Activated T-cell treated with anti-CD3 and anti-CD28 coated beads, Interleukin-2, amount 50 U/mL, for 48 hours (primary cell): ENCODE results near the gene USP3.
"Not testable (repeated sequence)": the region's sequence is repeated elsewhere in the genome, so short reads cannot be mapped to it uniquely, and the experiment has no call there.

Experiments used
- DNase-seq, 2 experiments: peaks; one replicate each; pipeline ENCODE4 v3.0.0-alpha.2; 2020

The USP3 gene

GRCh38 chr15:63617147-63617546 is 112.8 kb downstream of the USP3 start:
- not testable (repeated sequence) for DNase-seq

DNA sequence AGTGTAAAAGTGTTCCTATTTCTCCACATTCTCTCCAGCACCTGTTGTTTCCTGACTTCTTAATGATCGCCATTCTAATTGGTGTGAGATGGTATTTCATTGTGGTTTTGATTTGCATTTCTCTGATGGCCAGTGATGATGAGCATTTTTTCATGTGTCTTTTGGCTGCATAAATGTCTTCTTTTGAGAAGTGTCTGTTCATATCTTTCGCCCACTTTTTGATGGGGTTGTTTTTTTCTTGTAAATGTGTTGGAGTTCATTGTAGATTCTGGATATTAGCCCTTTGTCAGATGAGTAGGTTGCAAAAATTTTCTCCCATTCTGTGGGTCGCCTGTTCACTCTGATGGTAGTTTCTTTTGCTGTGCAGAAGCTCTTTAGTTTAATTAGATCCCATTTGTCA is 113.2 kb downstream of the USP3 start:
- not testable (repeated sequence) for DNase-seq

DNA sequence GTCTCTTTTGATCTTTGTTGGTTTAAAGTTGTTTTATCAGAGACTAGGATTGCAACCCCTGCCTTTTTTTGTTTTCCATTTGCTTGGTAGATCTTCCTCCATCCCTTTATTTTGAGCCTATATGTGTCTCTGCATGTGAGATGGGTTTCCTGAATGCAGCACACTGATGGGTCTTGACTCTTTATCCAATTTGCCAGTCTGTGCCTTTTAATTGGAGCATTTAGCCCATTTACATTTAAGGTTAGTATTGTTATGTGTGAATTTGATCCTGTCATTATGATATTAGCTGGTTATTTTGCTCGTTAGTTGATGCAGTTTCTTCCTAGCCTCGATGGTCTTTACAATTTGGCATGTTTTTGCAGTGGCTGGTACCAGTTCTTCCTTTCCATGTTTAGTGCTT is 116.4 kb downstream of the USP3 start:
- DNase-seq: not testable (repeated sequence)

- DNase-seq: no peak
Measured at GRCh38 chr15:63623232-63623969, 119.0 kb downstream of the USP3 start.

DNA sequence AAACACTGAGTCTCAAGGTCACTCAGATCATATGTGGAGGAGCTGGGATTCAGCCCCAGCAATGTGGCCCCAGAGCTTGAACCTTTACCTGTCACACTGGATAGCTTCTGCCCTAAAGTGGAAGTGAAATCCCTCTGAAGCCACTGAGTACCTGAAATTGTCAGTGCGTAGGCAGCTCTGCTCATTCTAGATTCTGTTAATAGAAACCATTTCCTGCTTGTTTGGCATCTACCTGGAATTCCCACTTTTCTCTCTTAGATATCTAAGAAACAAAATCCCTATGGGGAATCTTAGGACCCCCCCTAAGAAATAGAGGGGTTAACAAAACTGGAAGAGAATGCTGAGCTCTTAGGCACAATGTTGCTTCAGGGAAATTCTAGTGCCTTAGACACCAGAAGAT is 122.6 kb downstream of the USP3 start:
- no peak for DNase-seq

- no peak for DNase-seq
Measured at GRCh38 chr15:63628123-63628822, 123.9 kb downstream of the USP3 start.

DNA sequence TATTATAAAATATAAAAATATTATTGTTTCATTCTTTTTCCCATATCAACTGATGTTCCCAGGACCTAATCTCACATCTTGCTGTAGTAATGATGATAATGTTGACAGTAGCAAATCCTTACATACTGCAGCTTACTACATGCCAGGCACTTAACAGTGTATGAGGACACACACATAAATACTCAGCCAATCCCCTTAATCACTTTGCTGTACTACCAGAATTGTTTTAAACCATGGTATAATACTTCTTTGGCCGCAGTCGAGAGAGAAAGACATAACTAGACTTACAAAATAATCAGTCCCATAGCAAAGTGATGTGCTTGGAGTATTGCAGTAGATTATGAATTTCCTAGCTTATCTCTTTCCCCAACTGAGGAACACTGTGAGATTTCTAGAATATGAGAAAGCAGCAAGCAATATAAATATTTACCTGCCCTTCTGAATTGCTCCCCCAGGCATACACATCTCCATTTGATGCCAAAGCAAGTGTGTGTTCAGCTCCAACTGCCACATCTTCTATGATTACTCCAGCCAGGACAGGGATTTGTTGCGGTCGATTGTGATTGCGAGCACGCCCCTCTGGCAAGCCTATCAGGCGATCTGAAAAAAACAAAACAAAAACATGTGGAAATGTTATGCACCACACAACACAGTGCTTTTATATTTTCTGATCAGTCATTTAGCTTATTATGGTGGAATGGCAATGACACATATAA is 125.8 kb downstream of the USP3 start:
- no peak for DNase-seq

- no peak for DNase-seq
Measured at GRCh38 chr15:63633312-63633711, 128.9 kb downstream of the USP3 start.

DNA sequence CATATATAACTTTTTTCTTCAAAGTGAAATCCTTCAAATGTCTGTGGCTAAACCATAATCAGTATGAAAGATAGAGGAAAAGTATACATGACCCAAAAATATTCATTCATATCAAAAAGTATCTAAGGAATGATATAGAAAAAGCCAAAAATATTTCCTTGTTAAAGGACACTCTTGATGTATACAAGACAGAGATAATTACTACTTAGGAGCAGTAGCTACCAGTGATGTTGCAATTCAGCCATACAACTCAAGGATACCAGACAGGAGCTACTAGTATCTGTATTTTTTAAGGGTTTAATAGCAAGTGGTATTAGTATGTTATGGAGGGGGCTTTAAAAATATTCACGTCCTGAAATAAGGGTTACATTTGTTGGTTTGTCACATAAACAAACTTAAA is 129.8 kb downstream of the USP3 start:
- no peak for DNase-seq

DNA sequence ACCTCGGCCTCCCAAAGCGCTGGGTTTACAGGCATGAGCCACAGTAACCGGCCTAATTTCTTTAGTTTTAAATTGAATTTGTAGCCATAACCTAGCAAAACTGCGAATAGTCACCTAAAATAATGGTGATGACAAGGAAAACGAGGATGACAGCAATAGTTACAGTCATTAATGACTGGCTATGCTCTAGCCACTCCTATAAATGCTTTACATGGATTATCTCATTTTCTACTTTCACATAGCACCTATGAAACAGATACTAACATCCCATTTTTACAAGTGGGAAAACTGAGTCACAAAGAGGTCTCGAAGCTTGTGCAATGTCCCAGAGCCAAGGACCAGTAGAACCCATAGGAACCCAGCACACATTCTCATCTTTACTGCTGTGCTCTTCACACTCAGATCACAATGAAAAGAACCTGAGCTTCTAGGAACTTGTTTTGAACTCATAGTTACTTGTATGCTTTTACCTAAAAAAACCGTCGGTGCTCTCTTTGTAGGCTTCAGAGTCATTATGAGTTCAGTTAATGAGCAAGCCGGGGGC is 132.2 kb downstream of the USP3 start:
- DNase-seq: no peak

DNA sequence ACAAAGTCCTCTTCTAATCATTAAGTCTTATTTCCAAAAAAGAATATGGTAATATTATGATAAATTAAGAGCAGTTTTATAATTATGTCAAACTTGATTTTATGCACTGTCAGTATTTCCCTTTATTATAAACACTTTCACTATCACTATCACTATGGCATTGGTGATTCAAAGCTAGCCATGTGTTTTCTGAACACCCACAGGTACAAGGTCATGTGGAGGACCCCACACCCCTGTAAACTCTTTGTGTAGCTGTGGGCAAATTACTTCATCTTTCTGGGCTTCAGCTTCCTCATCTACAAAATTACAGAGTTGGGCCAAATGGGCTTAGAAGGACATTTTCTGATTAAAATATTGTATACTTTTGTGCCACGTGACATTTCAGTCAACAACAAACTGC is 134.4 kb downstream of the USP3 start:
- DNase-seq: no peak

GRCh38 chr15:63640146-63640545 is 135.8 kb downstream of the USP3 start:
- DNase-seq: no peak
